Small intestine (tissue), 16 donors: ENCODE measurements around the gene KCNJ15. TPM values are rescaled to one million over a fixed set of nuclear protein-coding genes. Genes with fewer than 3 reads are reported as not detected.
A peak's percentile ranks its signal among the peaks of the same experiment; 100 is the strongest.

Source experiments
- DNase-seq, 2 donors: peaks; one replicate each; pipeline versions ENCODE4 v3.0.0 to v3.0.0-alpha.2; 2013
- FAIRE-seq: peaks from 2 replicates; lab custom pipeline; 2012; peaks lifted over from hg19 to GRCh38; lab: Jason Lieb, UNC
- H3K27ac ChIP-seq, 3 donors: one replicate each; pipeline ENCODE4 v1.5.1; 2013; ENCODE audit warnings: low read length in 2 of 3, mild to moderate bottlenecking in 2 of 3, control low read depth in 1 of 3, inconsistent platforms in 1 of 3, low read depth in 1 of 3, moderate library complexity in 1 of 3
- H3K27me3 ChIP-seq, 3 donors: one replicate each; pipeline ENCODE4 v1.6.1; 2013; ENCODE audit warnings: low read length in 3 of 3, inconsistent platforms in 1 of 3; ENCODE audit not compliant: control insufficient read depth in 3 of 3, insufficient read depth in 3 of 3
- H3K36me3 ChIP-seq, 3 donors: one replicate each; pipeline ENCODE4 v1.6.1; 2013; ENCODE audit warnings: low read length in 3 of 3, inconsistent platforms in 1 of 3, low read depth in 1 of 3, mild to moderate bottlenecking in 1 of 3, moderate library complexity in 1 of 3; ENCODE audit not compliant: control insufficient read depth in 3 of 3, insufficient read depth in 2 of 3
- H3K4me1 ChIP-seq, 3 donors: one replicate each; pipeline ENCODE4 v1.6.1; 2013; ENCODE audit warnings: low read length in 2 of 3, inconsistent platforms in 1 of 3, low read depth in 1 of 3, mild to moderate bottlenecking in 1 of 3, moderate library complexity in 1 of 3; ENCODE audit not compliant: control insufficient read depth in 3 of 3, insufficient read depth in 2 of 3
- H3K4me3 ChIP-seq, 3 donors: one replicate each; pipeline ENCODE4 v1.5.1; 2013; ENCODE audit warnings: low read length in 3 of 3, control low read depth in 1 of 3, inconsistent platforms in 1 of 3, low read depth in 1 of 3, mild to moderate bottlenecking in 1 of 3, moderate library complexity in 1 of 3
- H3K9me3 ChIP-seq, 2 donors: one replicate each; pipeline ENCODE4 v1.6.1; 2013; ENCODE audit warnings: low read depth in 1 of 2, low read length in 1 of 2; ENCODE audit not compliant: control insufficient read depth in 2 of 2, insufficient read depth in 1 of 2
- WGBS, 3 donors: extraction: QIAGEN DNeasy Blood & Tissue Kit; methylation state at CpG; one replicate each; pipeline ENCODE4 v1.1.7; 2013; 5-methylcytosine and 5-hydroxymethylcytosine counted together
- long read RNA-seq, 10 donors: transcript quantifications; one replicate each; lab custom pipeline, GENCODE V29; 2026
- polyA plus RNA-seq, 4 donors: library from polyadenylated mRNA; stranded (reverse) in 3 of 4; unstranded in 1 of 4; fragments of 200-250 nt in 3 of 4; fragments of 120-200 nt in 1 of 4; gene quantifications; one replicate each; pipeline versions ENCODE4 v1.2.1 to v1.2.3, GENCODE V29; 2013
- donor health status: healthy with polysubstance abuse.
- donor health status: control.
- donor health status: control.
- donor health status: Bipolar disorder and iron deficiency.
- donor health status: healthy.

Gene KCNJ15
- polyA plus RNA-seq = 1 to 10 TPM in 1 of 4 donors, under 1 TPM in 3; 0.06 to 1.1 (median 0.17) TPM
- long read RNA-seq, donor 1 = 0 reads
- long read RNA-seq, donor 2 = 0 reads
- long read RNA-seq, donor 3 = 0 reads
- long read RNA-seq, donor 4 = 0 reads
- long read RNA-seq, donor 5 = 0 reads
- long read RNA-seq, donor 6 = 0 reads
- long read RNA-seq, donor 7 = 0 reads
- long read RNA-seq, donor 8 = 0 reads
- long read RNA-seq, donor 9 = 0 reads
- long read RNA-seq, donor 10 = 0 reads

DNA sequence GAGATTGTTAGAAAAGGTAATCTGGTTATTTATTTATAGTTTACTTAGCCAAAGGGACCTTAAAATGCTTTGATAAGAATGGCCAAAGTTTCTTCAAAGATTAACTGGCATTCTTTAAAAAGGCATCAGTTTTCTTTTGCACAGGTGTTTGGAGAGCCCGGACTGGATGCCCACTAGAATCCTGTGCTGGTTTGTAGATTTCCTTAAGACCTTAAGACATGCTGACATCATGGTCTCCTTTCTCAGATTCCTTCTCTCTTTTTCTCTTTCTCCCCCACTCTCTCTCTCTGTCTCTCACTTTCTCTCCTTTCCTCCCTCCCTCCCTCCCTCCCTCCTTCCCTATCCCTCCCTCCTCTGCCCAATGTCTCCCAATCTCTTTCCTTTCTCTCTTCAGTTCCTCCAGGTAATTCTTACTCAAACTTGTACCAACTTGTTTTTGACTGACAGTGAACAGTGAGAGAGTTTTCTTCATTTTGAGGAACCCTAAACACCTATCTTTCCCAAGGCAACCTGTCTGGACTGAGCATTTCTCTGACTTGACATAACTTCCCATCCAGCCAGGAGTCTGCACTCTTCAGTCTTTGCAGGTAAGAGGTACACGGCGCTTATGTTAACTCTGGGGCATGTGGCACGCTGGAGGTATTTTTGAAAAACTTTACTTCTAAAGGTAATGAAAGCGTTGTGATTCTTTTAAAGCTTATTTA is at the start of gene KCNJ15:
Gene KCNJ15 (plus strand): TSS at position 393 of the 704 bp plus-strand sequence. CDS start 42,271 bp downstream, outside the sequence.
- no peak for FAIRE-seq
- no peak for DNase-seq
- no peaks in the 10 kb centered on the region for H3K4me1 ChIP-seq
- H3K4me3 ChIP-seq = no peak within 1 kb of the TSS
- 46 to 63% (median 50%) methylated on average over 5 of the region's 5 CpGs for WGBS, 3 donors
- no peaks in the 10 kb centered on the region for H3K9me3 ChIP-seq
- peaks cover 0 to 6% (median 0%) of the 10 kb centered on the region in 3 donors for H3K27me3 ChIP-seq
- H3K27ac ChIP-seq = no peak within 1 kb of the TSS
- no peaks in the 10 kb centered on the region for H3K36me3 ChIP-seq

GRCh38 chr21:38208118-38208517 is 48.7 kb upstream of the KCNJ15 start:
- Histone ChIP-seq H3K36me3 (no peaks in the 10 kb centered on the region), H3K4me3 (no peak overlapping the region), H3K9me3 (no peaks in the 10 kb centered on the region), H3K4me1 (no peaks in the 10 kb centered on the region), H3K27me3 (no peaks in the 10 kb centered on the region), H3K27ac (no peak overlapping the region)
- DNase-seq (no peak), FAIRE-seq (no peak)
- 52 to 59% (median 55%) methylated on average over 6 of the region's 6 CpGs for WGBS, 3 donors

- no peak for DNase-seq
- H3K9me3 ChIP-seq = no peaks in the 10 kb centered on the region
- 75 to 79% (median 77%) methylated on average over 3 of the region's 3 CpGs for WGBS, 3 donors
- no peaks in the 10 kb centered on the region for H3K4me1 ChIP-seq
- H3K27me3 ChIP-seq = no peaks in the 10 kb centered on the region
- FAIRE-seq = no peak
- no peak overlapping the region for H3K27ac ChIP-seq
- no peaks in the 10 kb centered on the region for H3K36me3 ChIP-seq
- H3K4me3 ChIP-seq = no peak overlapping the region
These were observed 45.5 kb upstream of the KCNJ15 start for GRCh38 chr21:38211321-38211720.

GRCh38 chr21:38212706-38213105 is 44.1 kb upstream of the KCNJ15 start:
- Histone ChIP-seq H3K4me1 (no peaks in the 10 kb centered on the region), H3K27ac (no peak overlapping the region), H3K36me3 (no peaks in the 10 kb centered on the region), H3K9me3 (no peaks in the 10 kb centered on the region), H3K4me3 (no peak overlapping the region), H3K27me3 (no peaks in the 10 kb centered on the region)
- DNase-seq (no peak), FAIRE-seq (no peak)
- WGBS, 3 donors = 78 to 80% (median 79%) methylated on average over 6 of the region's 6 CpGs

- FAIRE-seq = no peak
- no peaks in the 10 kb centered on the region for H3K4me1 ChIP-seq
- H3K27ac ChIP-seq = no peak overlapping the region
- no peaks in the 10 kb centered on the region for H3K27me3 ChIP-seq
- H3K4me3 ChIP-seq = no peak overlapping the region
- WGBS, 3 donors = 3 to 5% (median 3%) methylated on average over 7 of the region's 7 CpGs
- H3K36me3 ChIP-seq = no peaks in the 10 kb centered on the region
- peak; percentile 72 to 73 for DNase-seq
- H3K9me3 ChIP-seq = peaks cover 0 to 9% of the 10 kb centered on the region in 2 donors
These were observed 37.7 kb upstream of the KCNJ15 start for GRCh38 chr21:38219049-38219628.

DNA sequence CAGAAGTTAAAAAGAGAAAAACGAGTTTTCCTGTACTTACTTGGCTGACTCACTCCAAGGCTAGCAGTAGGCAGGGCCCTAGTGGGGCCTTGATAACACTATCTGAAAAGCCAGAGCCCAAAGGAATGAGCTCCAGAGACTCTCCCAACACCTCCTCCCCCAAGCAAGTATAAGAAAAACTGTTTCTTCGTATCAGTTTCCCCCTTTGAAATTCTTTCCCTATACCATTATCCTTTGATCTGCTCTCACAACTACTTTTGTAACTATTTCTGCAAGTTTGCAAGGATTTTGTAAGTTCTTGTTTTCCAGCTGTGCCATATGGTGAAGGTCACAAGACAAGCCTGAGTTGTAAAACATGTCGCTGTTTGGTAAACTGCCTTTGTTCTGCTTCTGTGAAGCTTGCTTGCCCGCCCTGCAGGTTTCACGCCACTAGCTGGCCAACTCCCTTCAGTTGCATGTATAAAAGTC is 36.5 kb upstream of the KCNJ15 start:
- Histone ChIP-seq H3K27me3 (no peaks in the 10 kb centered on the region), H3K27ac (no peak overlapping the region), H3K4me3 (no peak overlapping the region), H3K9me3 (peaks cover 0 to 14% of the 10 kb centered on the region in 2 donors), H3K4me1 (no peaks in the 10 kb centered on the region), H3K36me3 (no peaks in the 10 kb centered on the region)
- DNase-seq (no peak), FAIRE-seq (no peak)
- 65 to 73% (median 69%) methylated on average over 5 of the region's 5 CpGs for WGBS, 3 donors

- no peaks in the 10 kb centered on the region for H3K36me3 ChIP-seq
- FAIRE-seq = no peak
- WGBS, 3 donors = 41 to 79% (median 43%) methylated on average over 1 of the region's 1 CpG
- peaks cover 0 to 25% of the 10 kb centered on the region in 2 donors for H3K9me3 ChIP-seq
- H3K4me3 ChIP-seq = no peak overlapping the region
- no peaks in the 10 kb centered on the region for H3K27me3 ChIP-seq
- H3K27ac ChIP-seq = no peak overlapping the region
- no peaks in the 10 kb centered on the region for H3K4me1 ChIP-seq
- no peak for DNase-seq
These were observed 35.2 kb upstream of the KCNJ15 start for GRCh38 chr21:38221594-38221993.

DNA sequence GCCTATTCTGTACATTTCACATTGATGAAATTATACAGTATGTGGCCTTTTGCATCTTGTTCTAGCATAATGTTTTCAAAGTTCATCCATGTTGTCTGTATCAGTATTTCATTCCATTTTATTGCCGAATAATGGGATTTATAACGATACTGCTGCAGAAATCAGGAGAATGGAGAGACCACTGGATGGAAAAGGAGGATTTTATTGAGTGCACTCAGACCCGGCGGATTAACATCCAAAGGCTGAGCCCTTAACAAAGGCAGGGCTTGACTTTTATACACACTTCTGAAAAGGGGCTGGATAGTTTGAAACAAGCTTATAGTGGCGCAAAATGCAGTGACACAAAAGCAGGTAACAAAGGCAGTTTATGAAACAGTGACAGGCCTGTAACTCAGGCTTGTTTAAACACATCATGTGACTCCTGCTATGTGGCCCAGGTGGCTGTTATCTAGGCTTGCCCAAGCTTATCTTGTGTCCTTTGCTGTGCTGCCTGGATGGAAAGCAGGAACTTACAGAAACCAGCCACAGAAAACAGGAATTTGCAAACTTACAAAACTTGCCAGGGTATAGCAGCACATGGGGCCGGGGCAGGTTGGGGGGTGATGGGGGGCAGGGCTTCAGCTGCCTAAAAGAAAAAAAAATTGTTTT is 32.8 kb upstream of the KCNJ15 start:
- no peak overlapping the region for H3K4me3 ChIP-seq
- no peak overlapping the region for H3K27ac ChIP-seq
- no peaks in the 10 kb centered on the region for H3K4me1 ChIP-seq
- WGBS, 3 donors = 89 to 95% (median 94%) methylated on average over 6 of the region's 6 CpGs
- H3K27me3 ChIP-seq = no peaks in the 10 kb centered on the region
- no peaks in the 10 kb centered on the region for H3K36me3 ChIP-seq
- FAIRE-seq = no peak
- peaks cover 0 to 45% of the 10 kb centered on the region in 2 donors for H3K9me3 ChIP-seq
- DNase-seq = peak in 1 of 2 donors; percentile 8
